Sigmoid colon (tissue), 3 donors: ENCODE measurements around the gene TNNC1.

ENCODE experiments used
- CTCF ChIP-seq, 4 experiments: fragments of 450-650 bp in 3 of 4; fragments of 200-600 bp in 1 of 4; IDR thresholded peaks; one replicate each; pipeline ENCODE4 v1.5.1; 2016 to 2019; ENCODE audit warnings: antibody characterized with exemption in 4 of 4, mild to moderate bottlenecking in 3 of 4, moderate library complexity in 2 of 4
- POLR2A ChIP-seq, 2 donors: fragments of 450-650 bp; IDR thresholded peaks; one replicate each; pipeline ENCODE4 v1.6.1; 2016; ENCODE audit warnings: antibody characterized with exemption in 2 of 2, mild to moderate bottlenecking in 2 of 2, moderate library complexity in 2 of 2

- TF ChIP-seq CTCF (IDR thresholded peaks at IDR 0.05) (no peak), POLR2A (IDR thresholded peaks at IDR 0.05) (no peak)
Measured at GRCh38 chr3:52469001-52469400, 15.2 kb upstream of the TNNC1 start.
